ENCODE measurements around the gene SHISA9. TPM values are rescaled to one million over a fixed set of nuclear protein-coding genes. Genes with fewer than 3 reads are reported as not detected.

The SHISA9 gene
- total RNA-seq, 4 donors from 2014 or later: 0.19 TPM; not detected in 3

GRCh38 chr16:12898551-12898950 lies 2.8 kb upstream of the SHISA9 start:
- intact Hi-C loops (cut with DNase I): no loop called here
- Histone ChIP-seq H3K36me3 (no peaks in the 10 kb centered on the region), H3K9me3 (no peaks in the 10 kb centered on the region), H3K27ac (no peak overlapping the region), H3K4me3 (no peak overlapping the region), H3K27me3 (peaks cover 4 to 68% (median 16%) of the 10 kb centered on the region in 4 donors), H3K4me1 (peaks cover 5 to 30% (median 21%) of the 10 kb centered on the region in 3 donors)
- 43 to 73% methylated on average over 3 of the region's 3 CpGs for WGBS, 2 donors
- DNase-seq: no peak
- TF ChIP-seq CTCF (IDR thresholded peaks at IDR 0.05): no peak

GRCh38 chr16:12899529-12900143 lies 1.8 kb upstream of the SHISA9 start:
- Histone ChIP-seq H3K9me3 (no peaks in the 10 kb centered on the region), H3K4me3 (no peak overlapping the region), H3K27me3 (peaks cover 4 to 77% (median 23%) of the 10 kb centered on the region in 4 donors), H3K4me1 (peaks cover 5 to 34% (median 21%) of the 10 kb centered on the region in 3 donors), H3K36me3 (no peaks in the 10 kb centered on the region), H3K27ac (no peak overlapping the region)
- TF ChIP-seq CTCF (IDR thresholded peaks at IDR 0.05) (no peak), POLR2A (IDR thresholded peaks at IDR 0.05) (no peak)
- DNase-seq: no peak
- intact Hi-C loops (cut with DNase I): no loop called here
- 56 to 64% methylated on average over 6 of the region's 6 CpGs for WGBS, 2 donors

- Histone ChIP-seq H3K9me3 (no peaks in the 10 kb centered on the region), H3K36me3 (no peaks in the 10 kb centered on the region), H3K27ac (no peak overlapping the region), H3K27me3 (peaks cover 4 to 80% (median 23%) of the 10 kb centered on the region in 4 donors), H3K4me1 (peaks cover 5 to 34% (median 21%) of the 10 kb centered on the region in 3 donors), H3K4me3 (no peak overlapping the region)
- no peak for DNase-seq
- no peak for TF ChIP-seq CTCF (IDR thresholded peaks at IDR 0.05)
- no peak for TF ChIP-seq POLR2A (IDR thresholded peaks at IDR 0.05)
- 36 to 54% methylated on average over 7 of the region's 7 CpGs for WGBS, 2 donors
- intact Hi-C loops (cut with DNase I): no loop called here
These were observed 1.2 kb upstream of the SHISA9 start for GRCh38 chr16:12900156-12900555.

GRCh38 chr16:12900599-12901203 lies 697 bp upstream of the SHISA9 start:
- no peak for DNase-seq
- H3K4me3 ChIP-seq: no peak overlapping the region
- whole genome bisulfite sequencing, 2 donors: 4 to 15% methylated on average over 5 to 15 of the region's 37 CpGs

More at GRCh38 chr16:12900599-12901203, 697 bp upstream of the SHISA9 start:
- TF ChIP-seq CTCF (IDR thresholded peaks at IDR 0.05): no peak
- no peak overlapping the region for H3K27ac ChIP-seq
- peaks cover 5 to 34% (median 21%) of the 10 kb centered on the region in 3 donors for H3K4me1 ChIP-seq
- intact Hi-C loops (cut with DNase I): no loop called here
- H3K9me3 ChIP-seq: no peaks in the 10 kb centered on the region
- H3K27me3 ChIP-seq: peaks cover 4 to 86% (median 23%) of the 10 kb centered on the region in 4 donors
- H3K36me3 ChIP-seq: no peaks in the 10 kb centered on the region
